CD14-positive monocyte (primary cell): Measurements from ENCODE around the gene TMEM117. TPM values are rescaled to one million over a fixed set of nuclear protein-coding genes. Genes with fewer than 3 reads are reported as not detected.

Source experiments
- DNase-seq, 3 donors: peaks; one replicate each; pipeline ENCODE4 v3.0.0-alpha.2; 2011 to 2022
- H2AFZ ChIP-seq: 2 replicates; pipeline ENCODE4 v1.6.0; 2012; ENCODE audit warnings: mild to moderate bottlenecking, low read depth, low read length, inconsistent platforms; ENCODE audit not compliant: insufficient read depth, poor library complexity, severe bottlenecking
- H3K27ac ChIP-seq, 2 donors: 1 replicate in 1 of 2; 2 replicates in 1 of 2; pipeline ENCODE4 v1.5.1; 2012 to 2013; ENCODE audit warnings: low read length in 2 of 2, control low read depth in 1 of 2, inconsistent platforms in 1 of 2, low read depth in 1 of 2, mild to moderate bottlenecking in 1 of 2
- H3K27me3 ChIP-seq, 2 donors: one replicate each; pipeline versions ENCODE4 v1.6.0 to v1.6.1; 2011 to 2013; ENCODE audit warnings: low read length in 2 of 2; ENCODE audit not compliant: control insufficient read depth in 2 of 2, insufficient read depth in 2 of 2
- H3K36me3 ChIP-seq, 2 donors: replicated peaks in 1 of 2; 1 replicate in 1 of 2; 2 replicates in 1 of 2; pipeline versions ENCODE4 v1.5.1 to v1.6.1; 2012 to 2013; ENCODE audit warnings: low read length in 2 of 2, control low read depth in 1 of 2, inconsistent platforms in 1 of 2, mild to moderate bottlenecking in 1 of 2; ENCODE audit not compliant: insufficient read depth in 2 of 2, control insufficient read depth in 1 of 2
- H3K4me1 ChIP-seq, 2 donors: 1 replicate in 1 of 2; 2 replicates in 1 of 2; pipeline versions ENCODE4 v1.5.1 to v1.6.1; 2012 to 2013; ENCODE audit warnings: low read length in 2 of 2, control low read depth in 1 of 2, inconsistent platforms in 1 of 2, mild to moderate bottlenecking in 1 of 2, moderate library complexity in 1 of 2; ENCODE audit not compliant: insufficient read depth in 2 of 2, control insufficient read depth in 1 of 2
- H3K4me2 ChIP-seq: replicated peaks from 2 replicates; pipeline ENCODE3; 2012; ENCODE audit warnings: low read length, moderate library complexity, mild to moderate bottlenecking; ENCODE audit not compliant: poor library complexity, severe bottlenecking; ENCODE audit errors: extremely low read depth
- H3K4me3 ChIP-seq, 3 experiments: fragments of 200-600 bp in 1 of 3; sonication (generic) in 1 of 3; replicated peaks in 1 of 3; 1 replicate in 2 of 3; 2 replicates in 1 of 3; pipeline ENCODE4 v1.5.1; 2011 to 2013; ENCODE audit warnings: low read length in 3 of 3, mild to moderate bottlenecking in 3 of 3, control low read depth in 2 of 3, low read depth in 2 of 3, inconsistent platforms in 1 of 3, moderate library complexity in 1 of 3
- H3K79me2 ChIP-seq: 2 replicates; pipeline ENCODE4 v1.6.0; 2012; ENCODE audit warnings: mild to moderate bottlenecking, control low read depth, inconsistent platforms, low read length, moderate library complexity; ENCODE audit not compliant: insufficient read depth
- H3K9ac ChIP-seq: 2 replicates; pipeline ENCODE4 v1.6.0; 2017; ENCODE audit warnings: low read length, mild to moderate bottlenecking; ENCODE audit not compliant: insufficient read depth, poor library complexity, severe bottlenecking
- H3K9me3 ChIP-seq, 2 donors: replicated peaks in 1 of 2; 1 replicate in 1 of 2; 2 replicates in 1 of 2; pipeline versions ENCODE4 v1.5.1 to v1.6.1; 2012 to 2013; ENCODE audit warnings: low read length in 2 of 2, control low read depth in 1 of 2; ENCODE audit not compliant: control insufficient read depth in 1 of 2, insufficient read depth in 1 of 2
- H4K20me1 ChIP-seq: 2 replicates; pipeline ENCODE4 v1.6.0; 2012; ENCODE audit warnings: mild to moderate bottlenecking, low read length, control low read depth, moderate library complexity; ENCODE audit not compliant: insufficient read depth
- H3K27ac Mint-ChIP-seq, 7 donors: one replicate each; pipeline ENCODE4 v1.8.0; 2020; ENCODE audit warnings: mild to moderate bottlenecking in 7 of 7, mixed read lengths in 7 of 7, moderate library complexity in 6 of 7, inconsistent platforms in 2 of 7
- H3K27me3 Mint-ChIP-seq, 3 donors: one replicate each; pipeline ENCODE4 v1.8.0; 2021 to 2022; ENCODE audit warnings: low read depth in 3 of 3, mild to moderate bottlenecking in 3 of 3, mixed read lengths in 3 of 3, moderate library complexity in 3 of 3, inconsistent platforms in 1 of 3
- H3K36me3 Mint-ChIP-seq, 2 donors: one replicate each; pipeline ENCODE4 v1.8.0; 2020; ENCODE audit warnings: mixed read lengths in 2 of 2, inconsistent platforms in 1 of 2, mild to moderate bottlenecking in 1 of 2
- H3K4me1 Mint-ChIP-seq: one replicate; pipeline ENCODE4 v1.8.0; 2020; ENCODE audit warnings: mild to moderate bottlenecking, mixed read lengths
- H3K4me3 Mint-ChIP-seq, 2 donors: one replicate each; pipeline ENCODE4 v1.8.0; 2020; ENCODE audit warnings: mild to moderate bottlenecking in 2 of 2, mixed read lengths in 2 of 2, moderate library complexity in 1 of 2
- H3K9me3 Mint-ChIP-seq, 7 donors: one replicate each; pipeline ENCODE4 v1.8.0; 2020 to 2022; ENCODE audit warnings: mixed read lengths in 7 of 7, mild to moderate bottlenecking in 6 of 7, moderate library complexity in 6 of 7, inconsistent platforms in 2 of 7
- CTCF ChIP-seq: fragments of 200-600 bp; IDR thresholded peaks from one replicate; pipeline ENCODE4 v1.8.0; 2022; ENCODE audit warnings: antibody characterized with exemption, mild to moderate bottlenecking
- WGBS: methylation state at CpG from one replicate; pipeline ENCODE4 v1.1.5; 2013; ENCODE audit warnings: missing lambda C conversion rate; ENCODE audit not compliant: insufficient coverage; 5-methylcytosine and 5-hydroxymethylcytosine counted together
- intact Hi-C, 2 donors: fragments of 100-400 bp; cut with micrococcal nuclease; formaldehyde crosslinking; loops; one replicate each; pipeline versions ENCODE4 v1.15.0 to v1.15.1; 2023
- polyA plus RNA-seq, 3 donors: library from polyadenylated mRNA; depleted of rRNA in 1 of 3; unstranded in 2 of 3; stranded (reverse) in 1 of 3; fragments of 300-500 nt in 2 of 3; fragments of >200 nt in 1 of 3; fragmentation: Illumina TruSeq in 2 of 3; gene quantifications; 1 replicate in 2 of 3; 2 replicates in 1 of 3; pipeline ENCODE4 v1.2.3, GENCODE V29; 2012 to 2021

The TMEM117 gene
- polyA plus RNA-seq, 3 donors: 0.11 to 0.42 TPM; not detected in 1

GRCh38 chr12:44253338-44253856 lies 417.5 kb downstream of the TMEM117 start:
- Histone ChIP-seq H3K4me2 (no peak overlapping the region), H3K4me1 (no peaks in the 10 kb centered on the region), H3K9me3 (peaks cover 5 to 10% of the 10 kb centered on the region in 2 donors), H3K79me2 (no peaks in the 10 kb centered on the region), H3K9ac (no peak overlapping the region), H3K36me3 (no peaks in the 10 kb centered on the region), H2AFZ (no peak overlapping the region), H3K4me3 (no peak overlapping the region), H3K27ac (no peak overlapping the region), H3K27me3 (no peaks in the 10 kb centered on the region), H4K20me1 (no peaks in the 10 kb centered on the region)
- intact Hi-C loops: no loop called here
- no peaks in the 10 kb centered on the region for H3K36me3 Mint-ChIP-seq
- no peak for DNase-seq
- H3K4me3 Mint-ChIP-seq: no peak overlapping the region
- no peaks in the 10 kb centered on the region for H3K27me3 Mint-ChIP-seq
- H3K9me3 Mint-ChIP-seq: peaks cover 2 to 14% (median 6%) of the 10 kb centered on the region in 7 donors
- no peak for TF ChIP-seq CTCF
- WGBS: no CpG with 5 or more reads among the region's 2 CpGs
- H3K27ac Mint-ChIP-seq: no peak overlapping the region
- H3K4me1 Mint-ChIP-seq: no peaks in the 10 kb centered on the region

DNA sequence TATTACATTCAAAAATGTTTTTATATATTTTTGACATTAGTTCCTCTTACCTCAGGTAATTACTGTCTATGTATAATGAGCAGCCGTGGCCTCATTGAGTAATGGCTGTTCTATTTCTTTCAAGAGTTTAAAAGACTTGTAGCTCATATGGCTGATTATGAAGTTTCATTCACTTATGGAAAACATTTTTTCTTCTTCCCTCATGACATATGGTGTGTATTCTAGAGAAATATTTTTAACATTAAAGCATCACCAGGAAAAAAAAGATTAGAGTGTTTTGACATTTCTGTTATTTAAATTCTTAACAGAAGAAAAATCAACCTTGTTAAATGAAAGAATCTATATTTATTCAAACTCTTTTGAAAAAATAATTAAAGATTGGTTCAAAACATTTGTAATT lies 422.4 kb downstream of the TMEM117 start:
- no peak overlapping the region for H3K4me2 ChIP-seq
- H3K27ac Mint-ChIP-seq: no peak overlapping the region
- no peak for TF ChIP-seq CTCF
- no peak overlapping the region for H3K4me3 Mint-ChIP-seq
- H3K4me1 ChIP-seq: no peaks in the 10 kb centered on the region
- H3K9me3 Mint-ChIP-seq: peaks cover 0 to 3% (median 0%) of the 10 kb centered on the region in 7 donors
- H3K27ac ChIP-seq: no peak overlapping the region
- H3K36me3 ChIP-seq: no peaks in the 10 kb centered on the region
- no peak overlapping the region for H2AFZ ChIP-seq
- H3K4me3 ChIP-seq: no peak overlapping the region
- no peaks in the 10 kb centered on the region for H4K20me1 ChIP-seq
- H3K27me3 ChIP-seq: no peaks in the 10 kb centered on the region
- WGBS: no CpG with 5 or more reads among the region's 1 CpG
- H3K27me3 Mint-ChIP-seq: no peaks in the 10 kb centered on the region
- H3K9me3 ChIP-seq: no peaks in the 10 kb centered on the region
- no peak for DNase-seq
- H3K9ac ChIP-seq: no peak overlapping the region
- H3K36me3 Mint-ChIP-seq: no peaks in the 10 kb centered on the region
- no peaks in the 10 kb centered on the region for H3K4me1 Mint-ChIP-seq
- intact Hi-C loops: no loop called here
- no peaks in the 10 kb centered on the region for H3K79me2 ChIP-seq
